Activated CD4-positive, alpha-beta T cell treated with anti-CD3 and anti-CD28 coated beads, Interleukin-10, Interleukin-2, amounts not matched to agents 100 ng/mL and 50 ng/mL, durations not matched to agents 16 hours and 8 hours (primary cell): ENCODE data around the gene RPS6KA2.
"Not testable (repeated sequence)": the region's sequence is repeated elsewhere in the genome, so short reads cannot be mapped to it uniquely, and the experiment has no call there.

Source experiments
- DNase-seq: peaks from one replicate; pipeline ENCODE4 v3.0.0-alpha.2; 2020

Gene RPS6KA2

GRCh38 chr6:166545156-166546034, 81.7 kb downstream of the RPS6KA2 start:
- DNase-seq, result no peak

DNA sequence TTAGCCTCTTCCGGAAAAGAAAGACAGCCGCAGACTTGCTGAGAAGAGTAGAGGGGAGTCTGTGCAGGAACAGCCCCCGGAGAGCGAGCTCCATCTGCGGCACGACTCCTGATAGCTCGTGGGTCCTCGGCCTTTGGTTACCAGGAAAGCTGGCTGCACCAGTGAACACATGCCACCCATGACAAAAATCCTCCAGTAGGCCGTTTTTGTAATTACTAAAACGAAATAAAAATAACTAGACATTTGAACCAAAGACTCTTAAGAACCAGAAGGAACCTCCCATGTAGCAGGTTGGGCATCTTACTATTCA, 82.8 kb downstream of the RPS6KA2 start:
- no peak for DNase-seq

DNA sequence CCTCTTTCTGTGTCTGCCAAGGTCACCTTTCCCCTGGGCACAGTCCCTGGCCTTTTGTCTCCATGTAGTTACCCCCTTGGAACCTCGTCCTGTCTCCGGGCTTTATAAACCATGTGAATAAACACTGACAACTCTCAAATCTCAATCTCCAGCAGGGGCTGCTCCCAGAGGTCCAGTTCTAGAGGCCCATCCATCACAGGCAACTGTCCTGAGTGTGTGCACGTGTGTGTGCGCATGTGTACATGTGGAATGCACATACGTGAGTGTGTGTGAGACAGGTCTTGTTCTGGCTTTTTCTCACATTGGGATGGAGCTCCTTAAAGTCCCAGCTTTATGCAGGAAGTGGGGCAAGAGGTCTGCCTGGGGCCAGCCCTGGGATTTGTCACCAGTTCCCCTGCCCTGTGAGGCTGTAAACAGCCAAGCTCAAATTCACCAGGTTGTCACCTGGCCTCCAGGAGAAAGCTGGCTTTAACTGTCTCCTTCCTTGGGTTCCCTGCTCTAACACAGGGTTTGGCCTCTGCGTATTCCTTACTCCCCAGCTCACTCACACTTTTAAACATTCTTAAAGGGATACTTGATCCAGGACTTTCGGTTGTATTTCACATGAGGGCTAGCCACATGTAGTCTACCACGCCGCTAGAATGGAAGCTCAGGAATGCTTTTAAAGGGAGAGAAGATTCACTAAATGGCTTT, 83.3 kb downstream of the RPS6KA2 start:
- no peak for DNase-seq

- no peak for DNase-seq
These were observed 84.5 kb downstream of the RPS6KA2 start for GRCh38 chr6:166542580-166542912.

GRCh38 chr6:166541876-166542579, 85.0 kb downstream of the RPS6KA2 start:
- DNase-seq, result peak; percentile 19

DNA sequence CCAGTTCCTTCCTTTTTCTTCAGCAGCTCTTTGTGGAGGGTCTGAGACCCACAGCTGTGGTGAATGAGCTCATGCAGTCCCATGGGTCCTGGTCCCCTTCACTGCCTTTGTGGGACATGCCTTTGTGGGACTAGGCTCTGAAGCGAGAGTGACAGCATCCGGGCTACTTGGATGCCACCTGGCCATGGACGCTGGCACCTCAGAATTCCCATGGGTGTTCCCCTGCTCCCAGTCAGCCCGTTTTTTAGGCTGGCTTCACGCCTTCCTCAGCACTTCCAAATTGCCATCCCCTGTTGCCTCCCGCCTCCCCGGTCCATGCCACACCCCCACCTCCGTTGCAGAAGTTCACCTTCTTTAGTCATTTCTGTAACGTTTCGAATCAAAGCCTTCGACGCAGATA, 85.7 kb downstream of the RPS6KA2 start:
- peak; percentile 15 for DNase-seq

GRCh38 chr6:166540631-166541331, 86.3 kb downstream of the RPS6KA2 start:
- peak; percentile 70 for DNase-seq

- no peak for DNase-seq
These were observed 87.5 kb downstream of the RPS6KA2 start for GRCh38 chr6:166539543-166539942.

GRCh38 chr6:166539011-166539385, 88.1 kb downstream of the RPS6KA2 start:
- DNase-seq, result not testable (repeated sequence)

GRCh38 chr6:166538297-166539010, 88.6 kb downstream of the RPS6KA2 start:
- DNase-seq, result no peak

DNA sequence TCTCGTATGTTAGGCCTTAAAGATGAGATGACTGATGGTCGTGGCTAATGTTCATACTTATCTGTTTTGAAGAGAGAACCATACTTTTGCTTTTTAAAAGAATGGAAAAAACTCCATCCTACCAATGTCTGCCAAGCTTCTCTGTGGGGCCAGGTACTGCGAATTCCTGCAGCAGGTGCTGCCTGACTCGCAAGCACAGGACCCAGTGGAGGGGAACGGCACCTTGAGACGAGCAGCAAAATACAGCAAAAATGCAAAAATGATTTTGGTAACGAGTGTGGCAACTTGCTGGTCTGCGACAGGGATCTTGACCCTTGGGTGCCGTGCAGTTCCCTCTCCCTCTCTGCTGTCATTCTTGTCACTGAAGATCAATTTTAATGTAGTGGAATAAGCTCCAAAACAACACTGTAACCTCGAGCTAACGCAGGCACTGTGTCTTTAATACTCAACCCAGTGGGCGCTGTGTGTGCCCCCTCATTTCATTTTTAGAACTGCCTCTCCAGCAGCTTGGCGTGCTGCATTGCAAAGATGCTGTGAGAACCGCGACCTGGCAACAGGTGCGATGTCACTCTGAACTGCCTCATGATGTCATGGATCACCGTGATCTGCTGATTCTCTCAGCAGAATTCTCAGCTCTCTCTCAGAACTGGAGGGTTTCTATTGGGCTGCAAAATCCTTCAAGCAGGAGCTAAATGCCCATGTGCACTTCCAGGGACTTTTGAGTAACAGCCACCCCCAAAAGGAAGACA, 92.2 kb downstream of the RPS6KA2 start:
- no peak for DNase-seq

GRCh38 chr6:166533205-166533824, 93.7 kb downstream of the RPS6KA2 start:
- no peak for DNase-seq

DNA sequence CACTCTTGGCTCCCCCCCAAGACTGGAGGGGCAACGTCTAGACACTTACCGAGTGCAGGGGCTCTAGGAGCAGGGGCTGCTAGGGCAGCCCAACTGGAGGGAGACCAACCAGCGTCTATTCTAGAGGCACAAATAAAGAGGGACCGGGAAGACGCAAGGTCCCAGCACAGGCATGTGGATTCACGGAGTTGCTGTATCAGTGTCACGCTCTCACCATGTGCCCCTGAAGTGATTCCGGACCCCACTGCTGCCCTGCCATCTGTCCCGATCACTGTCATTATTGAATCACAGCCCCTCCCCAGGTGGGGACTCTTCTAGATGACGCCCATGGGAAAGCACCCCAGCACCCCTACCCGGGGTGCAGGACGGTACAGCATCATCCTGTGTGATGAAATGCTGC, 94.7 kb downstream of the RPS6KA2 start:
- no peak for DNase-seq

- no peak for DNase-seq
These were observed 96.6 kb downstream of the RPS6KA2 start for GRCh38 chr6:166530211-166531095.

- DNase-seq, result no peak
These were observed 97.5 kb downstream of the RPS6KA2 start for GRCh38 chr6:166529586-166529985.

GRCh38 chr6:166529058-166529457, 98.0 kb downstream of the RPS6KA2 start:
- DNase-seq, result not testable (repeated sequence)

DNA sequence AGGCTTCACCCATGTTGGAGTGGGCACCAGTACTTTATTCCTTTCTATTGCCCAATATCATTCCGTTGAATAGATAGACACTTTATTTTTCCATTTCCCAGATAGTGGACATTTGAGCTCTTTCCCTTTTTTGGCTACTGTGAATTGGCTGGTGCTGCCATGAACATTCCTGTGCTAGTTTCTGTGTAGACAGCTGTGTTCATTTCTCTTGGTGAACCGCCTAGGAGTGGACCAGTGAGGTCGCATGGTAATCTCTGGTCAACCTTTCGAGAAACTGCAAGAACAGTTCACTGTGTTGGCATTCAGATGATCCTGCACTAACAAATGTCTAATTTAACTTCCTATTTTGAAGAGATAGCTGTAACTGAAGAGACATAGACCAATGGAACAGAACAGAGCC, 99.2 kb downstream of the RPS6KA2 start:
- DNase-seq, result no peak

- no peak for DNase-seq
These were observed 100.1 kb downstream of the RPS6KA2 start for GRCh38 chr6:166526937-166527336.

- no peak for DNase-seq
These were observed 101.5 kb downstream of the RPS6KA2 start for GRCh38 chr6:166525567-166525966.
